Gastrocnemius medialis (tissue), 4 donors: ENCODE measurements around the gene CTTNBP2.

Experiments
- CTCF ChIP-seq, 5 experiments: fragments of 450-650 bp in 3 of 5; fragments of 200-600 bp in 2 of 5; sonication (generic) in 2 of 5; IDR thresholded peaks in 4 of 5; conservative IDR thresholded peaks in 1 of 5; 1 replicate in 4 of 5; 2 replicates in 1 of 5; pipeline ENCODE4 v1.5.1; 2016 to 2019; ENCODE audit warnings: antibody characterized with exemption in 5 of 5, mild to moderate bottlenecking in 3 of 5, moderate library complexity in 3 of 5
- POLR2A ChIP-seq, 2 donors: fragments of 450-650 bp; IDR thresholded peaks; one replicate each; pipeline ENCODE4 v1.6.1; 2017; ENCODE audit warnings: antibody characterized with exemption in 2 of 2, mild to moderate bottlenecking in 2 of 2, moderate library complexity in 2 of 2

GRCh38 chr7:117888627-117889026, 15.4 kb upstream of the CTTNBP2 start:
- TF ChIP-seq POLR2A (IDR thresholded peaks at IDR 0.05) (no peak), CTCF (IDR thresholded peaks at IDR 0.05 in 4 of 5, conservative IDR thresholded peaks at IDR 0.05 in 1 of 5) (no peak)
